GM18868 (cell line): Measurements from ENCODE around the gene EML6.

Source experiments
- ATAC-seq: cut with Tn5 transposase; IDR thresholded peaks from one replicate; pipeline ENCODE4 v1.9.1; 2021; ENCODE audit warnings: mild to moderate bottlenecking, moderate library complexity; ENCODE audit not compliant: unreplicated experiment

The EML6 gene

DNA sequence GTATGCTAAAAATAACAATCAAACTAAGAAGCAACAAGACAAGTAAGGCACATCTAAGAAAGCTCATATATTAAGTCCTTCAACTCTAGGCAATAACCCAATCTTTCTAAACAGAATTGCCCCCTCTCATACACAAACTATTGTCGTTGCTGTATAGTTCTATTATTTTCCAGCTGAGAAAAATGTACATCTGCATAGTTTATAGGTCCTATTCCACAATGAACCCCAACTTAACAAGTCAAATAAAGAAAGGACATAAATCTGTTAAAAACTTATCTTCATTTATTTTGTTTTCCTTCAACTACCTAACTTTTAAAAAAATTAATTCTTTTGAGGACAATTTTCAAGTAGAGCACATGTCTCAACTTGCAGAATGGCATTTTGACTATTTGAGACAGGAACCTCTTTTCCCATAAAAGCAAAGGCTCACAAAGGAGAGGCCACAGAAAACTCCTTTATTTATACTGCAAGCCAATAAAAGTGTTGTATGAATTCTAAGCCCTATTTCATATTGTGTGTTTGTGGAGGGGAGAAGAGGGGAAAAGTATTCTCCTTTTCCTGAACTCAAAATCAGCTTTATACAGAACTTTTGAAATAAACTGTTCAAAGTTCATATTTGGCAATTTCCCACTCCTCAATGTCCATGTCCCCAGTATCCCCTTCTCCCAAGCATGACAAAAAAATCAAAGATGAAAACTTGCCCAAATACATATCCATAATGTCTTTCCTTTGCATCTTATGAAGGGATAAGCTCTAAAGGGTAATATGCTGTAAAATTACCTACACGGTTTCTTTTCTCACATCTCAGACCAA lies 289.4 kb downstream of the EML6 start:
- no peak for ATAC-seq

DNA sequence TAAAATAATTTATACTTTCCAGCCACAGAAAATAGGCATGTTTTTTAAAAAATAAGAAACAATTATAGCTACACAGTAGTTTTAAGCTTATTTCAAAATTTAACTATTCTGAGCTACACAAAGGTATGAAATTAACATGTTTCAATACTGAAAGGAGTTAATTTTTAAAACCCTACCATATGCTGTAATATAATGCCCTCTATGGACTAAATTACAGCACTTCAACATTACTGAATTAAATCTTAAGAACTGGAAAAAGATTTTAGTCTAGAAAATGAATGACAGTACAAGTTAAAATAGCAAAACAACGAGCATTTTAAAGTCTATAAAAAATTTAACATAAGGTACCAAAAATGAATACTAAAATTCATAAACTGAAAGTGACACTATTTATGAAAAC lies 290.5 kb downstream of the EML6 start:
- no peak for ATAC-seq

DNA sequence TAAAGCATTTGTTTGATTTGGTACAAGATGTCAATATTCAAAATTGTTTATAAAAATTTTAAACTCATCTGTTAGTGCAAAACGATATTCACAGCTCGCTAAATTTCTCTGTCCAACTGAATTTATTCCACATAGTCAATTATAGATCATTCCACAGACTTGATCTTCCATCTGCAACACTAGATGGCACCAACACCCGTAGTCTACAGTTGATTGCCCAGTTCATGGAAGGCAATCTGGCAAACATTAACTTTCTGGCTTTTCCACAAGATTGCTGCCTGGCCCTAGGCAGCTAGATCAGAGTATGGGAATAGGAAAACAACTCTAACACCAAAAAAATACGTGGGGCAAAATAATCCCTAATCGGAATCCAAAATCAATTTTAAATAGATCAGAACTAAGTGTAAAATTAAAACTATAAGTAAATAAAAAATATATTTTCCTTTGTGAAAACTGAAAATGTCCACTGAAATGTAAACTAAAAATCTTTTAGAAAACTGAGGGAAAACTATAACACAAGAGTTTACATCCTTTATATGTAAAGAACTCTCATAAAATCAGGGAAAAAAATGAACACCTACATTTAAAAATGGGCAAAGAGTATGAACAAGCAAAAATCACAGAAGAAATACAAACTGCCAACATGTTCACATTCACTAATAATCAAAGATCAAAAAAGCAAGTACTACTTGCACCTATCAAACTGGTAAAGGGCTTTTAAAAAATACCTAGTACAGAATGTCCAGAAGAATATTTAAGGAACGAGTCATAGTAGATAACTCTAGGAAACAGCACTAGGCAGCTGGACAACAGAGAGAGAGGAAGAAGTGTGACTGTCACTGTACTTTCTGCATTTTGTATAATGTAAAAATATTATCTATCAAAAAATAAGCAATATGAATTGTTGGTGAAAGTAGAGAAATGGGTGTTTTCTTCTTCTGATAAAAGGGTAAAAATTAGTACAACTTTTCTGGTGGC lies 291.8 kb downstream of the EML6 start:
- ATAC-seq: no peak

DNA sequence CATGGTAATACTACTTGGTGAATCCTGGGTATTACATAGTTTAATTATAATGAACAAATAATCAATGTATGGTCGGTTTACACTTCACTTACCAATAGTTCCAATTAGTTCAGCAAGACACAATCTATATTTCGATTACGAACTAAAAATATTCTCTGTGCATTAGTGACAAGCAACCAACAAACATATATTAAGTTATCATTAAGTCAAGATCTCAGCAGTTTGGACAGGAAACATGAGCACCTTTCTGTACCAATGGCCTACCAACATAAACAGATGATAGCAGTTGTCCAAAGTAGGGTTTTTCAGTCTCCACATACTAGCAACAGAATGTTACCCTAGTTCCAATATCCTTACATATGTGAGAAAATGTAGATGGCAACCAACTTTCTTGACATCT lies 294.0 kb downstream of the EML6 start:
- ATAC-seq: no peak

DNA sequence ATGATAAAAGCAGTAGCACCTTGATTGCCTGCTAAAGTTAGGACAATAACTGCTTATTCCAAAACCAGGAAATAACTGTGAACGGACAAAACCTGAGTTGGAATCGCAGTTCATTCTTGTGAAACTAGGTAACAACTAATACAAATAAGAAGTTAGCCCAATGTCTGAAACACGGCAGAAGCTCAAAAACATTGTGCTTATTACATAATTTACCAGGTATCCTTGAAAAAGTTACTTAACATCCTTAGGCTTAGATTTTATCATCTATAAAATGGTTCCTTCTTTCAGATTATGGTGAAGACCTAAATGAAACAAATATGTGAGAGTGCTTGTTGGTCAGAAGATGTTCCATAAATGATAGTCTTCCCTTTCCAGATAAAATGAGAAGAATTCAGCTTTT lies 294.4 kb downstream of the EML6 start:
- ATAC-seq: no peak

DNA sequence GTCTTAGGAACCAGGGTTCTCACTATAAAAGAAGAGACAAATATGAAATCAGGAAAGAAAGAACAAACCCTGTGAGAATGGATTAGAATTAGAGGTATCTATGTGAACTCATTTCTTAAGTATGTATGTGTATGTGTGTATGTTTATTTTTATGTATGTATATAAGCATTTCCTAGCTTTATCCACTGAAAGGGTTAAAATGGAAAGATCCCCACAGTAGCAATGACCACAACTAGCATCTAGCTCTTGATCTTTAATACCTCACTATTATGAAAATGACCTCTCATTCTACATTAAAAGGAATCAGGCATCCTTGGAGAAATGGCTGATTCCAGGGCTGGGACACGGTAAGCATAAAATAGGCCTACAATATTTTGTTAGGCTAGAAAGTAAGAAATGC lies 295.2 kb downstream of the EML6 start:
- ATAC-seq: no peak

DNA sequence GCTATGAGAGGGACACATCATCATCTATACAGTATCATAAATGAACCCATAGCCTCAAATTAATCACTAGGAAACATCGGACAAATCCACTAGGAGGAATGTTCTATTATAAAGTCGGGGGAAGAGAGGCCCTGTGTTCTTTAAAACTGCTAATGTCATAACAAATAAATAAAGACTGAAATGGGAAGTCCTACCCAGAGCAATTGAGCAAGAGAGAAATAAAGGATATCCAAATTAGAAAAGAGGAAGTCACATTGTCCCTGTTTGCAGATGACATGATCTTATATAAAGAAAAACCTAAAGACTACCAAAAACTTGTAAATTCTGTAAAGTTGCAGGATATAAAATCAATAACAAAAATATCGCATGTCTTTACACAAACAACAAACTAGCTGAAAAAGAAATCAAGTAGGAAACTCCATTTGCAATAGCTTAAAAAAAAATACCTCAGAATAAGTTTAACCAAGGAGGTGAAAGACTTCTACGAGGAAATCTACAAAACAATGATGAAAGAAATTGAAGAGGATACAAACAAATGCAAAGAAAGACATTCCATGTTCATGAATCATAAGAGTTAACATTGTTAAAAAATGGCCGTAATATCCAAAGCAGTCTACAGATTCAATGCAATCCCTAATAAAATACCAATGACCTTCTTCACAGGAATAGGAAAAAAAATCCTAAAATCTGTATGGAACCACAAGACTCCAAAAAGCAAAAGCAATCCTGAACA lies 296.2 kb downstream of the EML6 start:
- no peak for ATAC-seq
